GM04504 (cell line): ENCODE results near the gene DNAH8.
A peak's percentile ranks its signal among the peaks of the same experiment; 100 is the strongest.
"Not testable (repeated sequence)": the region's sequence is repeated elsewhere in the genome, so short reads cannot be mapped to it uniquely, and the experiment has no call there.

Source experiments
- DNase-seq: peaks from one replicate; pipeline ENCODE4 v3.0.0-alpha.2; 2012; ENCODE audit warnings: low read depth

Gene DNAH8

DNA sequence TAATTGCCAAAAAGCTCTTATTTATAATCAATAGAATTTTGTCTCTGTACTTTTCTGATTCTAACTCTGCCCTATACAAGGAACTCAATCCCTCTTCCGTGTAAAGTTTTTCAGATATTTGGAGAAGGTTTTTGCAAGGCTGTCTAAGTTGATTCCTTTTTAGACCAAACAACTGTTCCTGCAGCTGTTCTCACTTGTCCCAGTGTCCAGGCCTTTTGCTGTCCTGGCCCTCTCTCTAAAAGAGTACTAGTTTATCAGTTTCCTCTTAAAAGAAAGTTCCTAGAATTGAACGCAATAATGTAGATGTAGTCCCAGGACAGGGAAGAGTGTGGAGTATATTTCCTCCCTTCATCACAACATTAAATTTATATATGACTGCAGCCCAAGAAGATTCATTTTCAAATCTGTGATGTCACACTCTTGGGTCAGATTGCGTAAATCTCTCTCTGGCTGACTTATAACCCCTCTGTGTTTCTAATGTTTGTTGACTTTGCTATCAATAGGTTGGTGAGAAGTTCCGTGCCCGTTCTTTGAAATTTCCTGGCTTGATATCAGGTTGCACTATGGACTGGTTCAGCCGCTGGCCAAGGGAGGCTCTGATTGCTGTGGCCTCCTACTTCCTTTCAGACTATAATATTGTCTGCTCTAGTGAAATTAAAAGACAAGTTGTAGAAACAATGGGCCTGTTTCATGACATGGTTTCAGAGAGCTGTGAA is 194.1 kb downstream of the DNAH8 start:
- no peak for DNase-seq

DNA sequence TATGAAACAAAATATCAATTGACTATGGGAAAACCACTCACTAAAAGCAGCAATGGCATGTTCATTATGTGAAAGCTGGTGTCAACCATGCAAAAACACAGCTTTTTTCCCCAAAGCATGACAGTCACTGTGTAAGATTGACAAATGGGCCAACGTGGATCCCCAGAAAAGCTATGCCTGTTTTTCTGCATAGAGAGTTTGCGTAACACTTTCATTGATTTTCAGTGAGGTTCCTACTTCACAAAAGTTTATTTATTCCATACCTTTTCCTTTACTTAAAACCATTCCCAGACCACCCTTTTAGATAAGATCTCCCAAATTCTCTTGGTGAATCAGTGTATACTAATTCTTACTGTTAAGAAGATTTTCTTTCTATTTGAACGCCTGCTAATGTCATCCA is 195.1 kb downstream of the DNAH8 start:
- no peak for DNase-seq

DNA sequence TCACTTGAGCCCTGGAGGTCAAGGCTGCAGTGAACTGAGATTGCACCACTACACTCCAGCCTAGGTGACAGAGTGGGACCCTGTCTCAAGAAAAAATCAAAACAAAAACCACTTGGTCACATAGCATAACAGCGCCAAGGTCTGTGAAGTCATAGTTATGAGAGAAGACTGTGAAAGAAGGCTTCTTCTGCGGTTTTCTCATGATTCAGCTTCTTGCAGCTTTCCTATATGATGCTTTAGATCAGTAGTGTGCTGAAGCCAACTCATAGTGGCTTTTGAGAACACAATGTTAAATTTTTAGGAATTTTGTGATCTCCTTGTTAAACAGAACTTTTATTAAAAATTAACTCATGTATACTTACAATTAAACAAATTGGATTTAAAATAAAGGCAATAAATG is 197.3 kb downstream of the DNAH8 start:
- no peak for DNase-seq

DNA sequence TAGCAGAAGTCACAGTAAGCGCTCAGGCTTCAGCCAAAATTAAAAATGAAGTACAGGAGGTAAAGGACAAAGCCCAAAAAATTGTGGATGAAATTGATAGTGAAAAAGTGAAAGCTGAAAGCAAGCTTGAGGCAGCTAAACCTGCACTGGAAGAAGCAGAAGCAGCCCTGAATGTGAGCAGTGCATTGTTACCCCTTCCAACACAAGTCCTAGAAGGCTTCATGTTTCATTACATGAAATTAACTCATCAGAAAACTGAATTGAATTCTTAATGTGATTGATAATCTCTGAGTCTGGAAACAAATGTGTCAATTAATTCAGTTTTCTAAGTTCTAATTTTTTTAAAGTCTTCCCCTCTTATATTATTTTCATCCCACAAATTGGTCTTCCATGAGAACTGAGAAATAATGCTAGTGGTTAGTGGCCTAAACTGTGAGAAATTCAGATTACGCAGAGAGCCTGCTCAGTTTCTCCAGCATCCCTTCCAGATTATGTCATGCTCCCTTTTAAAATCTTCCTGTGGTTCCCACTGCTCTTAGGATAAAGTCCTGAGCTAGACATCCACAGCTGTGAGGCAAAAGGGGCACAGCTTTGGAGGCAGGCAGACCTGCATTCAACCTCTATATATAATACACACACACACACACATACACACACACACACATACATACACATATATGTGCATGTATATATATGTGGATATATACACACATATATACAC is 200.3 kb downstream of the DNAH8 start:
- no peak for DNase-seq

DNA sequence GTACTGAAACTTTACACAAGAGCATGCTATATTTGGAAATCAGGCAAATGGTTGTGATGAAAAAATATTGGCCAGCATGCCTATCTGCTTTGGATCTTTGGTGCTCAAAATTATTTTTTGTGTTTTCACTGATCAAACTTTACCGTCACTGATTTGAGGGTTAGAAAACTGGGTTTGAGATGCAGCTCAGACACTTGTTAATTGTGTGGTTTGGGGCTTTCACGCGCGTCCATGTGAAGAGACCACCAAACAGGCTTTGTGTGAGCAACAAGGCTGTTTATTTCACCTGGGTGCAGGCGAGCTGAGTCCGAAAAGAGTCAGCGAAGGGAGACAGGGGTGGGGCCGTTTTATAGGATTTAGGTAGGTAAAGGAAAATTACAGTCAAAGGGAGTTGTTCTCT is 206.4 kb downstream of the DNAH8 start:
- DNase-seq, result not testable (repeated sequence)

DNA sequence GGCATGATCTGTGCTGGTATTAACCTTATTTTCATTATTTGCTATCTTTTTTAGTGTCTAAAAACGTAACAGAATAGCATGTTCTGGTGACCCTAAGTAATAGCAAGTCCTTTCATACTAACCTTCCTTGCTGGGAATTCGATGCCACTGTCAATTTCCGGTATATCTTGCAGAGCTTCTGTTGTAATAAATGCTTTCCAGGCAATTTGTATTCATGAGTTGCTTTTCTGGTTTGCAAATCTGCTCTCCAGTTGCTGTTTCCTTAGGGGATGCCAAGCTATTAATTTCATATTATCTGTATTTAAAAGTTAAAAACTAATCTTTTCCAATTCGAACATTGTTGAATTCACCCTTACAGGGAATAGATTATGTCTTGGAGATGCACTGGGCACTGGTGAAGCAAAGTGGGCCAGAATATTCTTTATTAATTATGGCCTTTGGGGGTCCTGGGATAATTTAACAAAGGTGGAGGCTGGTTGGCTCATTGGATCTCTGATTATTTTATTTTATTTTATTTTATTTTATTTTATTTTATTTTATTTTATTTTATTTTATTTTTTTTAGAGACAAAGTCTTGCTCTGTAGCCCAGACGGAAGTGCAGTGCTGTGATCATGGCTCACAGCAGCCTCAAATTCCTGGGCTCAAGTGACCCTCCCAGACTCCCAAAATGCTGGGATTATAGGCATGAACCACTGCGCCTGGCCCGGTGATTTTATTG is 209.8 kb downstream of the DNAH8 start:
- no peak for DNase-seq

DNA sequence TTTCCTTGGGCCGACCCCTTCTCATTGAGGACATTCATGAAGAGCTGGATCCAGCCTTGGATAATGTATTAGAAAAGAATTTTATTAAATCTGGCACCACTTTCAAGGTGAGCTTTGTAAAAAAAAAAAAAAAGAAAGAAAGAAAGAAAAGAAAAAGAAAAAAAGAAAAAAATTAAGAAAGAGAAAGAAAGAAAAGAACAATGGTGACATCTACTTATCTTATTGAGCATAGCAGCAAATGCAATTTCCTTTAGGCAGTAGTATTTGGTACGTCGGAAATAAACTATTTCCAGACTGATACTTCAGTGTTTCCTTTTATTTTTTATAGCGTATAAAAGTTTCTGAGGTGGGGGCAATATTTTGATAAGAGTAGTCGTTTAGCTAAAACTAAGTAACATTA is 214.4 kb downstream of the DNAH8 start:
- DNase-seq, result no peak

DNA sequence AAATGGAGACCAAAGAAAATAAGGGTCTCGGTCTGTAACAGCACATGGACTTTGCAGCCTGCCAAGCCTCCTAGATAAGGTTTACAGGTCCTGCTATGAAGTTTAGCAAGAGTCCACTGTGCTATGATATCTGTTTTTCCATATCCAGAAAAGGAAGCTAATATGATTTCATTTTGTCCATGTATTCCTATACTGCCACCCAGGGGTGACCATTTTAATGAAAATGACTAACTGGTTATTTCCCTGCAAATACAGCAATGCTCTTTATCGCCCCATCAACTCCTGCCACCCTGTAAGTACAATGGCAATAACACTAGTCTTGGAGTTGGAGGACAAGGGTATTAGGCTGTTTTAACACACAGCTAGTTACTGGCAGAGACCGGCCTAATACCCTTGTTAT is 218.3 kb downstream of the DNAH8 start:
- DNase-seq, result no peak

DNA sequence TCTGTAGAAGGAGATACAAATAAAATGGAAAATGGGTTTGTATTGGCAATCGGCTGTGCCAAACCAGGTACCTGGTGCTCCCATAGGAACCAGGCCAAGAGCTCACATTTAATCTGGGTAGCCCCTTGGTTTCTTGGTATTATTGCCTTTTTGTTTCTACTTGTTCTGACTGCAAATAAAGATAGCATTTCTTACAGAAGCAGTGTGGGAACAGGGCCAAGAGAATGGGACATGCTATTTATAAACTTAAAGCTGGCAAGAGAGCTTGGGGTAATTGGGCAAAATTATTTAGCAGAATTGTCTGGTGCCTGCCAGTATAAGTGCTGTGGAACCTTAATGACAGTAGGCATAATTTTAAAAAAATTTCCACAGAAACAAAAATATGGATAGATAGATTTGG is 219.9 kb downstream of the DNAH8 start:
- no peak for DNase-seq

DNA sequence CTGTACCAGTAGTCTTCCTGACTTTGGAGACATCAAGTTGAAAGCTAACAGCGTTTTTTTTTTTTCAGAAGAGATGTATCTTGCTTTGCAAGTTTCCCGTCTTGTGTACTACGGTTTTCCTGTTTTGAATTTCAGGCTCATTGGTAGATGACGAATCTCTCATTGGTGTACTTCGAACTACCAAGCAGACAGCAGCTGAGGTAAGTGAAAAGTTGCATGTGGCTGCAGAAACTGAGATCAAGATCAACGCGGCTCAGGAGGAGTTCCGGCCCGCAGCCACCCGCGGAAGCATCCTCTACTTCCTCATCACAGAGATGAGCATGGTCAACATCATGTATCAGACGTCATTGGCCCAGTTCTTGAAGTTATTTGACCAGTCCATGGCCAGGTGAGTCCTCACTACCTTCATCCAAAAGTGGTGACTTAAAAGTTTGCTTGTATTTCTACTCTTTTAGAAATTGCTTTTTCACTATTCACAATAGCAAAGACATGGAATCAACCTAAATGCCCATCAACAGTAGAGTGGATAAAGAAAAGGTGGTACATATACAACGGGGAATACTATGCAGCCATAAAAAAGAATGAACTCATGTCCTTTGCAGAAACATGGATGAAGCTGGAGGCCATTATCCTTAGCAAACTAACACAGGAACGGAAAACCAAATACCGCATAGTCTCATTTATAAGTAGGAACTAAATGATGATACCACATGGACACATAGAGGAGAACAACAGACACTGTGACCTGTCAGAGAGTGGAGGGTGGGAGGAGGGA is 222.9 kb downstream of the DNAH8 start:
- DNase-seq, result no peak

DNA sequence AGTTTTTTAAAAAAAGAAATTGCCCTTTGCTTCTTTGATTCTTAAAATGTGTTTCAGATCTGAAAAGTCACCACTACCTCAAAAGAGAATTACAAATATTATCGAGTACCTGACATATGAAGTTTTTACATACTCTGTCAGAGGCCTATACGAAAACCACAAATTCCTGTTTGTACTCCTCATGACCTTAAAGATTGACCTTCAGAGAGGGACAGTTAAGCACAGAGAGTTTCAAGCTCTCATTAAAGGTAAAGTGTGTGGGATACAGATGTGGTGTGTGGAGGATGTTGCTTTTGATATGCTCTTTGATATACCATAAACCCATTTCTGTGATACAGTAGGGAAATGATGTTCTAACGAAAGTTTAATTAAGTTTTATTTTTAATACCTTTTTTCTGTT is 223.6 kb downstream of the DNAH8 start:
- DNase-seq, result no peak

DNA sequence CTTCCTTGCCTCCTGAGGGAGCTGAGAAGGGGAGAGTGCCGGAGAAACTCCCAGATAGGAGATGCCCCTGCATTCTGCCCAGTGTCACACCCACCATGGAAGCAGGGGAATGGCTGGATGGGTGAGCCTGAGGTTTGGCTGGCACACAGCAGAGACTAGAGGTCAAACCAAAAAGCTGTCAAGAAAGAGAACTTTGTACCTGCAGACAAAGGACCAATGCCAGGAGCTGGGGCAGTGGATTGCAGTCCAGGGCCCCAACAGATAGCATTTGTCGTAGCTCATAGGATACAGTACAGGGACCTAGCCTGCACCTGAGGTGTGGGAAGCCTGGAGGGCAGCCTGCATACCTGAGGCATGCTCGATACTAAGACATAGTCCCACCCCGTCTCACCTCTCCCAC is 227.3 kb downstream of the DNAH8 start:
- no peak for DNase-seq

DNA sequence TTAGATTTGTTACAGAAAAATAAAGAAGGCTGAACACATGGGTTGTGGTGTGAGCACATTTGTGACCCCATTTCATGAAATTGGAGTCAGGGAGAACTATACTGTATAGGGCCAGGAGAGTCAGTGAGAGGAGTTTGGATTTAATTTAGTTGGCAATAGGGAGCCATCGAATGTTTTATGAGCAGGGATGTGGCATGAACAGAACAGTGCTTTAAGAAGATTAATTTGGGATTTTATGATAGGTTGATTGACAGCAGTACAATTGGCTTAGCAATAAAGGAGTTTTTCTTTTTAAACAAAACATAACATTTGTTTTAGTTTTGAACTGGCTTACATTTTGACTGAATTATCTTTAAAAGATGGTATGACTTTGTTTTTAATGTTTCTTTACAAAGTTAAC is 227.9 kb downstream of the DNAH8 start:
- DNase-seq, result no peak

DNA sequence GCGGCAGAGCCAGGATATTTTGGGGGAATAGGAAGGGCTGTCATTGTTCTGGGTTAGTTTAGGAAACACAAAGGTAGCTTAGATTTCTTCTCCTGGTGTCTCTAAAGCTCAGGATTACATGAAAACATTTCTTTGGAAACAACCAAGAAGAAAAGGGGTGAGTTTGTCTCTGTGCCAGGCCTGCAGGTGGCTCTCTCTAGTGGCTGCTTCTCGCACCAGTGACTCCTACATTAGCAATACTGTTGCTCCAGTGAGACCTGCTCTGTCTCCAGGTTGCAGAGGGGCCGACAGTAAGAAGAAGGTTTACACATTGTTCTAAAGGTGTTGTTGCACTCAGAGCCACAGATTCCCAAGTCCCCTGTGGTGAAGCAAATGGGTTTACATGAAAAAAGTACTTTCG is 228.9 kb downstream of the DNAH8 start:
- DNase-seq, result no peak

DNA sequence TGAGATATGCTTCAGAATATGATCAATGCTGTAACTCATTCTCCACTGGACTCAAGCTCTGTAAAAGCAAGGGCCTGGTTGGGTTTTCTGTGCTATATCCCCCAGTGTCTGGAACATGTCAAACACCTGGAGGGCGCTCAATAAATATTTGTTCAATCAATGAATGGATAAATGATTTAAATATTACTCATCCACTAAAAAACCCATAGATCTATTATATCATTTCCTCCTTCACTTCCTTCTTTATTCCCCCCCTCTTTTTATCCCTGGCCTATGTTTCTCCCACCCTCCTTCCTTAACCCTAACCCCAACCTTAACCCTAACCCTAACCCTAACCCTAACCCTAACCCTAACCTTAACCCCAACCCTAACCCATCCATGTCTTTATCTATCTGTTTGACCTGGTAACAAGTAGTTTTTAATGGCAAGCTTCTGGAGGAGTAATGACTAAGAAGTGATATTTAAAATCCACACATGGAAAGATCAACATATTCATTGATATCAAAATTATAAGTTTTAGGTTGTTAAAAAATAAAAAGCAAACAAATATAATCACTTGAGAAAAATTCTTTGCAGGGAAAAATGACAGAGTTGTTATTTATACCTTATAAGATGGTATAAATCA is 229.7 kb downstream of the DNAH8 start:
- no peak for DNase-seq

DNA sequence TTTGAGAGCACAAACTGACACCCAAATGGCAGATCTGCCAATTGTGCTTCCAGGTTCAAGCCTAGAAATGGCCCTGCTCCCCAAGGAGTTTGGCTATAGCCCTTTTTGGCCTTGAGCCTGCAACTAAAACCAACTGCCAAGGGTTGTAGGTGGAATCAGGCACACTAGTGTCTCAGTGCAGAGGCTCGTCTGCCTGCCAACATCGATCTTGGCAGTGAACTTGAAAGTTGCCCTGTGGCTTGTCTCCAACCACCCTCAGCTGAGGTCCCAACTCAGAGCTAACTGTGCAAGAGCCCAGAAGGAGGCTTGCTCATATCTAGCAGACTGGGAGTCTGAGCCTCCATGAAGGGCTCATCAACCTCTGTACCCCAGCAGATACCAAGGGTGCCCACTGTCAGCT is 240.8 kb downstream of the DNAH8 start:
- DNase-seq, result no peak

DNA sequence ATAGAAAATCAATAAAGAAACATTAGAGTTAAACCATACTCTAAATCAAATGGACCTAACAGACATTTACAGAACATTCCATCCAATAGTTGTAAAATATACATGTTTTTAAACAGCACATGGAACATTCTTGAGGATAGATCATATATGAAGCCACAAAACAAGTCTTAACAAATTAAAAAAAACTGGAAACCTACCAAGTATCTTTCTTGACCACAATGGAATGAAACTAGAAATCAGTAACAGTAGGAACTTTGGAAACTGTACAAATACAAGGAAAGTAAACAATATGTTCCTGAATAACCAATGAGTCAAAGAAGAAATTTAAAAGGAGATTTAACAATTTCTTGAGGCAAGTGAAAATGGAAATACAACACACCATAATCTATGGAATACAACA is 242.3 kb downstream of the DNAH8 start:
- DNase-seq, result no peak

DNA sequence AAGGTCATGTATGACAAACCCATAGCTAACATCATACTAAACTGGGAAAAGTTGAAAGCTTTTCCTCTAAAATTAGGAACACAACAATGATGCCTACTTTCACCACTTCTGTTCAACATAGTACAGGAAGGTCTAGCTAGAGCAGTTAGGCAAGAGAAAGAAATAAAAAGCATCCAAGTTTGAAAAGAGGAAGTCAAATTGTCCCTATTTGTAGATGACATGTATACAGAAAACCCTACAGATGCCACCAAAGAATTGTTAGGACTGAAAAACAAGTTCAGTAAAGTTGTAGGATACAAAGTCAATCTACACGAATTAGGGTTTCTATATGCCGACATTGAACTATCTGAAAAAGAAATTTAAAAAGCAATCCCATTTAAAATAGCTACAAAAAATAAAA is 244.0 kb downstream of the DNAH8 start:
- no peak for DNase-seq

DNA sequence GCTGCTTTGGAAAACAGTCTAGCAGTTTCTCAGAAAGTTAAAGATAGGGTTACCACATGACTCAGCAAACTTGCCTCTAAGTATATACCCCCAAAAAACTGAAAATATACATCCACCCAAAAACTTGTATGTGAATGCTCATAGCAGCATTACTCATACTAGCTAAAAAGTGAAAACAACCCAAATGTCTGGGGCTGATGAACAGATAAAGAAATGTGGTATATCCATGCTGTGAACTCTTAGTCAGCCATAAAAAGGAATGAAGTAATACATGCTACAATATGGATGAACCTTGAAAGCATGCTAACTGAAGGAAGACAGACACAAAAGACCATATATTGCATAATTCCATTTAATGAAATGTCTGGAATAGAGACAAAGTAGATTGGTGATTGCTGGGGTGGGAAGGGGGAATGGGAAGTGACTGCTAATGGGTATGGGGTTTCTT is 253.6 kb downstream of the DNAH8 start:
- no peak for DNase-seq

DNA sequence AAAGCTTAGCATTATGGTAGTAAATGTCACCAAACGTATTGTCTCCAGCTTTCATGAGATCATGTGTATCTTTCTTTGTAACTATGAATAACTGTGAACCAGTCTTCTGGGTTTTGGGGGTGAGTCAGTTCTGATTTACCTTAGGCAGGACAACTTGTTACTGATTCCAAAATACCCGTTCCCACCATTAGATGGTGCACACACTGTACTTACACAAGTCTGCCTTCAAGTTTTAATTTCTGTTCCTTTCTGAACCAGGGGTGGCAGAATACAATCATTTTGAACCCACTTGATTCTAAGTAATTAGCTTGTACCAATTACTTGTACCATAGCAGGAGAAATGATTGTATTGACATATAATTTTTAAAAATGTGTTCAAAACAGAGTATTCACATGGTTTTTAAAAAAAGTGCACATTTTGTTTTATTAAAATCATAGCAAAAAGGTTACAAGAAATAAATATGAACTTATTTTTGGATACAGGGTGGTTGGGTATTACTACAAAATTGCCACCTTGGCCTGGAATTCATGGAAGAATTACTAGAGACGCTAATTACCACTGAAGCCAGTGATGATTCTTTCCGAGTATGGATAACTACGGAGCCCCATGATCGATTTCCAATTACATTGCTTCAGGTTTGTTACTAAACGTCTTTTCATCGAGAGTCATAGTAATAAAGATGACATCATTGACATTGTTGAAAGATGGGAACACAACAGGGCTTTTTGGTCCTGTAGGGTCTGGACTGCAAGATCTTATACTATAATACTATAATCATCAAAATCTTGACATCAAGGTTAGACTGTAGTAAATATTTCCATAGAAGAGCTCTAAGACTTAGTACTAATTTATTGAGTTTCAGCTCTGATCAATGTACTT is 258.3 kb downstream of the DNAH8 start:
- peak; percentile 21 for DNase-seq
